ENCODE results near the gene MYO9A.

GRCh38 chr15:72034859-72035650 is 82.9 kb downstream of the MYO9A start:
- TF ChIP-seq CTCF (IDR thresholded peaks at IDR 0.05) (no peak), POLR2A (IDR thresholded peaks at IDR 0.05; ENCODE audit: low read depth) (no peak), EP300 (IDR thresholded peaks at IDR 0.05) (no peak), POLR2AphosphoS5 (IDR thresholded peaks at IDR 0.05) (no peak)
